SW480 (cell line): Measurements from ENCODE around the gene LRRC58.
A peak's percentile ranks its signal among the peaks of the same experiment; 100 is the strongest.
"Not testable (repeated sequence)": the region's sequence is repeated elsewhere in the genome, so short reads cannot be mapped to it uniquely, and the experiment has no call there.

Experiments
- DNase-seq: peaks from one replicate; pipeline ENCODE4 v3.0.0-alpha.2; 2016; ENCODE audit warnings: low spot score

The LRRC58 gene

DNA sequence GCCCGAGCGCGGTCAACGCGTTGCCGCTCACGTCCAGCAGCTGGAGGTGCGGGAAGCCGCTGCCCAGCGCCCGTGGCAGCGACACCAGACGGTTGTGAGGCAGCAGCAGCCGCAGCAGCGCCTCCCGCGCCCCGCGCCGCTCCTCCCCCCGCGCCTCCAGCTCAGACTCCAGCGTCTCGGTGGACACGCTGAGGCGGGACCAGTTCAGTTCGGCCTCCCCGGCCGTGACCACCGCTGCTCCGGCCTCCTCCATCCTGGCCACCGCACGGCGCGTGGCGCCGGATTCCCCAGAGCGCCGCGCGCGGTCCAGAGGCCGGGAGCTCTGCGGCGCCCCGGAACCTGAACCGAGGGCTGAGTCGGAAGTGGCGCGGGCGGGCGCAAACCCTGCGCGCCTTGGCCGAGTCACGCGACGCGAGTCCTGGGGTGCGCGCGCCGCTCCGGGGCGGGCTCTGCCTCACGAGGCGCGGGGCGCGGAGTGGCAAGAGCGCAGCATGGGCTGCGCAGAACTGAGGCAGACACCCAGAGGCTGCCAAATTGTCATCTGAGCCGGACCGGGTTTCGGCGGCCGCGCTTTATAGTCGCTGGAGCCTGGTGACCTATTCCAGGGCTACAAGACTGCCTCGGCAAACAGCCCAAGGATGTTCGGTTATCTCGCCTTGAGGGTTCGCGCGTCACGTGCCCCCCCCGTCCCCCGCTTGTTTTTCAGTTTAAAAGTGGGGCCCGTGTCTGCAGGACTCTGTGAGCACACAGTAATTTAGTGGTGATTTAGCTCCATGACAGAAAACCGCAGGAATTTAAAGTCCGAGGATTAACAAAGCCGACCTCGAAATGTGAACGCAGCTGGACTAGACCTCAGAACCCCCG lies at the start of gene LRRC58:
Gene LRRC58 (minus strand): TSS at position 364 of the 864 bp plus-strand sequence. CDS start 111 bp downstream, at position 253.
- DNase-seq = peak; percentile 89

- DNase-seq = no peak
These were observed 47.3 kb upstream of the LRRC58 start for GRCh38 chr3:120396469-120396868.

DNA sequence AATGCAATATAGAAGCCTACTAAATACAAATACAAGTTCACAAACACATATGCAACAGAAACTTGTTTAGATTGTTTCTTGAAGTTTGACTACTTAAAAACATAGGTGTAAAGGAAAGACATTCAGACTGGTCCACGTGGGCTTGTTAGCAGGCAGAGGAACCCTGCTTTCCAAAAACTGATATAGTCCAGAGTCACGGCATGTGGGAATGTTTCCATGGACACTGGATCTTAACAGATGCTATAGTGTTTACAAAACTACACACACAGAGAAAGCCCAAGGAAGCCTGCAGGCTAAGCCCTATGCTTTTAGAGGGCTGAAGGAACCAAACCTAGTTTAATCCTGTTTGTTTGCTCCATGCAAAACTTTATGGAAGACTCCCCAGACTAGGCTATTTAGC lies 45.2 kb upstream of the LRRC58 start:
- no peak for DNase-seq

- no peak for DNase-seq
These were observed 44.6 kb upstream of the LRRC58 start for GRCh38 chr3:120393761-120394160.

DNA sequence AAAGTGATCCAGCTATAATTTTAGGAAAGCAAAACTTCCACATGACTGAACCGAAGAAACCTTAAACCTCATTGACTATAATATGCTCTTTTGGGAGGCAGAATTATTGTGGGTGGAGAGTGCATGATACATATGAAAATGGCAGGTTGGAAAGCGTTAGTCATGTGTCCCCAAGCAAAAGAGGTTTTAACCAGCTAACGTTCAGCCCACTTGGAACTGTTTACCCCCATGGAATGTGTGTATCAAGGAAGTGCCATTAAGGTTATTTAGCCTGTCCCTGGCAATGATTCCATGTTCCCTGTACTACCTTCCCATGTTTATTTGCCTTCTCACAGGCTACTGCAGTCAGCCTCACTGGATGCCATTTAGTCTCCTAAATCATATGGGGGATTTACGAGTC lies 44.1 kb upstream of the LRRC58 start:
- DNase-seq = no peak

DNA sequence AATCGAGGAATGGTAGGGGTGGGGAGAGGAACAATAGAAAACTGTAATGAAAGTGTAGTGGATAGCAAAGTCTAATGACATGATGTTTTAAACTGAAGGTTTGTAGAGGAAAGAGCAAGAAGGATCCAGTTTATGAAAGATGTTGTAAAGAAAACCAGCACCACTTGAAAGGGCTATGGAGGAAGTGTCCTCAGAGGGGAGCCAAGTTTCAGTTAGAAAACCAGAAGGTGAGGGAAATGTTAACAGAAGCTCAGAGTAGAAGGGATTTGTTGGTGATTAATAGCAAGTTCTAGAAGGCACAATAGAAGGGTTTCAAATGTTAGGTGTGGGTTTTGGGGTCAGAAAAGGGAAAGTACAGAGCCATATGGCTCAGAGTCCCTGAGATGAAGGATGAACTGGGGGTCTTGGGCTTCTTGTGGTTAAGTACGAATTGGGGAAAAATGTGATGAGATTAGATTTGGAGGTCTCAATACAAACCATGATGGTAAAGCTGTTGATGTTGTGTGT lies 33.8 kb upstream of the LRRC58 start:
- DNase-seq = no peak

GRCh38 chr3:120381503-120381902 lies 32.3 kb upstream of the LRRC58 start:
- no peak for DNase-seq

GRCh38 chr3:120377948-120378347 lies 28.8 kb upstream of the LRRC58 start:
- DNase-seq = not testable (repeated sequence)

- DNase-seq = no peak
These were observed 21.3 kb upstream of the LRRC58 start for GRCh38 chr3:120370463-120370862.

DNA sequence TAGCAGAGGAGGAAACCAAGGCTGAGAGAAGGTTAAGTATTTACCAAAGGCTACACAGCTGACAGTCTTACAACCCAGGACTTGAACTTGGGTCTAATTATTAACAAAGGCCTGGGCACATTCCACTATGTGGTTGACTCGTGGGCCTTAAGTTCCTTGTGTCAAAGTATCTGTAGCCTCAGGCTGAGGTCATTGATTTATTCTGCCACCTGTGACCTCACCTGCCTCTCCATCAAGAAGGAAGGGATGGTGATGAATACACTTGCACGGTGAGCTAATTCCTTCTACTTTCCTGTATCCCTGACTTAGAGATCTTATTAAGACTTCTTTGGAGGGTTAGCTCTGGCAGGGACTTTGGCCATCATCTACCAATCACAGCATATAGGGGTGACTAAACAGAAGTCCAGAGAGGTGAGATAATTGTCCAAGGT lies 19.9 kb upstream of the LRRC58 start:
- no peak for DNase-seq

- no peak for DNase-seq
These were observed 19.0 kb upstream of the LRRC58 start for GRCh38 chr3:120368172-120368571.

DNA sequence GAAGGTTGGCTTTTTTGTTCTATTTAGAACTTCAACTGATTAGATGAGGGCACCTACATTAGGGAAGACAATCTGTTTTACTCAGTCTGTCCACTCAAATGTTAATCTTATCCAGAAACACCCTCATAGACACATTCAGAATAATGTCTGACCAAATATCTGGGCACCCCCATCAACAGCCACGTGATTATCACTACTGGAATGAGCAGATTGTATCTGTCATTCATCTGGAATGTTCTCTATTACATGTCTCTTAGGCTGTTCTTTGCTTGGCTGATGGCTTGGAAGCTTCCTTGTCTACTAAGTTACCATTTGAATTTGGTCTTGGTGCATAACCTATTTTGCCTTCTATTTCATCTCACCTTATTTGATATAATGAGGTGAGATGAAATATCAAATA lies 15.7 kb upstream of the LRRC58 start:
- no peak for DNase-seq

DNA sequence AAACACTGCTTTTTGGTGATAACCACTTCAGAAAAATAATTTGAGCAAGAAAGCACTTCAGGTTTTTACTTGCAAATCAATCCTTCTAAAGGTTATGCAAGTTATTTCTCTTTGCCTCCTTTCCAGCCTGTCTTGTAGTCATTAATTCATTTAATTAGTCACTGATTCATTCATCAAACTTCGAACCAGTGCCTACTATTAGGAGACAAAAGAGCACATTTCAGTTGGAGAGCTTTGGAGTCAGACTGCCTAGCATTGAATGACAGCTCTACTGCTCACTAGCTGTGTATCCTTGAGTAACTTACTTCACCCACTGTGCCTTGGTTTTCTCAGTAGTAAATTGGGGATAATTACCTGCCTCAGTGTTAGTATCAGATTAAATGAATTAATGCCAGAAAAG lies 14.9 kb upstream of the LRRC58 start:
- no peak for DNase-seq

- peak; percentile 30 for DNase-seq
These were observed 8.7 kb upstream of the LRRC58 start for GRCh38 chr3:120357807-120358206.

DNA sequence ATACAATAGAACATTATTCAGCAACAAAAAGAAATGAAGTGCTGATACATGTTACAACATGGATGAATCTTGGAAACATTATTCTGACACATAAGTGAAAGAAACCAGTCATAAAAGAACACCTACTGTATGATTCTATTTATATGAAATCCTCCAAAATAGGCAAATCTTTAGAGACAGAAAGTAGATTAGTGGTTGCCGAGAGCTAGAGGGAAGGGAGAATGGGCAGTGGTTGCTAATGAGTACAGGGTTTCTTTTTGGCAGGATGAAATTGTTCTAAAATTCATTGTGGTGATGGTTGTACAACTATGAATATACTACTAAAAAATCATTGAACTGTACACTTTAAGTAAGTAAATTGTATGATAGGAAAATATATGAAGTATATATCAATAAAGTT lies 6.3 kb upstream of the LRRC58 start:
- no peak for DNase-seq

- DNase-seq = no peak
These were observed 4.3 kb upstream of the LRRC58 start for GRCh38 chr3:120353463-120353862.

DNA sequence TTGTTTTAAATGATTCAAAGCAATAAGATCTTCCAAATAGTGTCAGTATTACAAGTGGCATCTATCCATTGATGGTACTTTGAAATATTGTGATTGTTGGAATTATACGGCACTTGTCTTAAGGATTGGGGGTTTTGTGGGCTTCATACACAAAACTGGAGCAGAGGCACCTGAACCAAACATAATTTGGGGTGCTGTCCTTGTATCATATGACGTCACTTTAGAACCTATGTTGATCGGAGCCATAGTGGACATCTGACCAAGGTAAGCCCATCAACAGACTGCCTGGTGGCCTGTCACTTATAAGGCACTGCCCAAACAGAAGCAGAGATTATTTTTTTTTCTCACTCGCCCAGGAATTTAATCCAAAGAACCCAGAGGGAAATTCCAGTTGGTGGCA lies 2.9 kb upstream of the LRRC58 start:
- no peak for DNase-seq

DNA sequence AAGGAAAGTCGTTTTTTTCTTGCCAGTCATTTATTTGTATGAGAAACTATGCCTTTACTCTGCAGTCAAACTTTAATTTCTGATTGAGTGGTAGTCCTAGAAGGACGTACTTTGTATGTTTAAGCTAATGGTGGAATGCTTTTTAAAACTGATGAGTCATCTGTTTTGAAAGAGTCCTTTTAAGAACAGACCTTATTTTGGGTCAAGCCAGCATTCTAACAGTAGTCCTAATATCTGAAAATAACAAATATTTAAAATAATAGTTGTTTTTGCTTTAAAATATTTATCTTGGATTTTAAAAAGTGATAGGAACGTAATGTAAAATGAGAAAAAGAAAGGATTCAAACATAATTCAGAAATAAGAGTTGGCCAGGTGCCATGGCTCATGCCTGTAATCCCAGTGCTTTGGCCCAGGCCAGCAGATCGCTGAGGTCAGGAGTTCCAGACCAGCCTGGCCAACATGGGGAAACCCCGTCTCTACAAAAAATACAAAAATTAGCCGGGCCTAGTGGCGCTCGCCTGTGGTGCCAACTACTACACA lies 1.3 kb upstream of the LRRC58 start:
- peak; percentile 40 for DNase-seq

DNA sequence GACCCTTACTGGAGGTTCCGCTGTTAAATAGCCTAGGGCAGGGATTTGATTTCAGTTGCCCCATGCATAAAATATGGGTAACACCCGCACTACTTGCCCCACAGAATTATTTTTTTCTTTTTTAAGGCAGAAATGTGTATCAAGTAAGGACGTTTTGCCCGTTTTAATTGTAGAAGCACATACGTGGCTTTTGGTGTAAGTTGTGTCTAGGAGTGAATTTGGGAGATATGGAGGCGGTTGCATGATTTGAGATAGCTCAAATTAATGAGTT lies 636 bp upstream of the LRRC58 start:
- DNase-seq = no peak

DNA sequence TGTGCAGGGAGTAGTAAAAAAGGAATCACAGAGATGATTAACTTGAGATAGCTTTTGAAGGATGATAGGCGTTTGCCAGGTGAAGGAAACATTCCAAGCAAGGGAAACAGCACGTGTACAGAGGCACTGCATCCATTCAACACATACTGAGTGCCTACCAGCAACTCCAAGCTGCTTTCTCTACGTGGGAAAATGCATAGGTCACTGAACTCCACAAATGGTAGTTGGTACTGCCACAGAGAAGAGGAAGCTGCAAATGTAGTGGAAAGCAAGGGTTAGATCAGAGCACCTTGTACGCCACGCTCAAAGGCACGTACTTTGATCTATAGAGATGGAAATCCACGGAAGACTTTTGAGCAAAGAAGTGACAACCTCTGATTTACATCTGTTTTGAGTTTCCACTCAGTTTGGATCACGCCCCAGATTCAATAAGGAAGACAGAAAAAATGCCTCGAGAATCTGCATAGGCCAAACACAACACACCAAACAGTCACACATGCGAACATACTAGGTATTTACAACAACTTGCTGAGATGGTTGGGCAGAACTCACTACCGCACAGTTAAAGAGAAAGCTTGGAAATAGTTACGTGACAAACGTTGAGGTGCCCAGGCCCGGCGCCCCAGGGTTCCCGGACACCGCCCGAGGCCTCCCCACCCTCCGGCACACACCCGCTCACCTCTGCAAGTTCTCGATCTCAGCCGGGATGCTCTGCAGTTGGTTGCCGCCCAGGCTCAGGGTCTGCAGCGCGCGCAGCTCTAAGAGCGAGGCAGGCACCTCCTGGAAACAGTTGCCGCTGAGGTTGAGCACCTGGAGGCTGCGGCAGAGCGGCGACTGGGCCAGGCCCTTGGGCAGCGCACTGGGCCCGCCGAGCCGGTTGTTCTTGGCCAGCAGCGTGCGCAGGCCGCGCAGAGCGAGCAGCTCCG lies 826 bp downstream of the LRRC58 start:
- peak; percentile 68 for DNase-seq

GRCh38 chr3:120344349-120344748 lies 4.8 kb downstream of the LRRC58 start:
- peak; percentile 95 for DNase-seq

GRCh38 chr3:120341658-120342346 lies 7.4 kb downstream of the LRRC58 start:
- no peak for DNase-seq
